ENCODE results near the gene ZMAT5. TPM values are rescaled to one million over a fixed set of nuclear protein-coding genes. Genes with fewer than 3 reads are reported as not detected.

ZMAT5 gene
- total and polyA plus RNA-seq, 10 donors = 15.1 to 27.0 (median 19.9) TPM

GRCh38 chr22:29713156-29713727 lies 53.6 kb downstream of the ZMAT5 start:
- Histone ChIP-seq H3K36me3 (no peaks in the 10 kb centered on the region), H3K27ac (no peak overlapping the region), H3K9me3 (no peaks in the 10 kb centered on the region), H3K4me1 (peaks cover 0 to 17% (median 9%) of the 10 kb centered on the region in 6 donors), H3K4me3 (no peak overlapping the region), H3K27me3 (replicated peaks in 1 of 7) (peaks cover 0 to 73% (median 1%) of the 10 kb centered on the region in 7 donors)
- TF ChIP-seq POLR2A (IDR thresholded peaks at IDR 0.05) = no peak
- no peak for TF ChIP-seq POLR2AphosphoS5 (IDR thresholded peaks at IDR 0.05)
- TF ChIP-seq, protein P1, sequence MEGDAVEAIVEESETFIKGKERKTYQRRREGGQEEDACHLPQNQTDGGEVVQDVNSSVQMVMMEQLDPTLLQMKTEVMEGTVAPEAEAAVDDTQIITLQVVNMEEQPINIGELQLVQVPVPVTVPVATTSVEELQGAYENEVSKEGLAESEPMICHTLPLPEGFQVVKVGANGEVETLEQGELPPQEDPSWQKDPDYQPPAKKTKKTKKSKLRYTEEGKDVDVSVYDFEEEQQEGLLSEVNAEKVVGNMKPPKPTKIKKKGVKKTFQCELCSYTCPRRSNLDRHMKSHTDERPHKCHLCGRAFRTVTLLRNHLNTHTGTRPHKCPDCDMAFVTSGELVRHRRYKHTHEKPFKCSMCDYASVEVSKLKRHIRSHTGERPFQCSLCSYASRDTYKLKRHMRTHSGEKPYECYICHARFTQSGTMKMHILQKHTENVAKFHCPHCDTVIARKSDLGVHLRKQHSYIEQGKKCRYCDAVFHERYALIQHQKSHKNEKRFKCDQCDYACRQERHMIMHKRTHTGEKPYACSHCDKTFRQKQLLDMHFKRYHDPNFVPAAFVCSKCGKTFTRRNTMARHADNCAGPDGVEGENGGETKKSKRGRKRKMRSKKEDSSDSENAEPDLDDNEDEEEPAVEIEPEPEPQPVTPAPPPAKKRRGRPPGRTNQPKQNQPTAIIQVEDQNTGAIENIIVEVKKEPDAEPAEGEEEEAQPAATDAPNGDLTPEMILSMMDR (IDR thresholded peaks at IDR 0.05 in 8 of 11, conservative IDR thresholded peaks at IDR 0.05 in 3 of 11) = no peak
- WGBS, 5 donors = 54 to 72% (median 67%) methylated on average over 8 of the region's 8 CpGs
- no peak for DNase-seq
- intact Hi-C loops (cut with DNase I; ENCODE audit: low total_unique reads) = no loop called here

DNA sequence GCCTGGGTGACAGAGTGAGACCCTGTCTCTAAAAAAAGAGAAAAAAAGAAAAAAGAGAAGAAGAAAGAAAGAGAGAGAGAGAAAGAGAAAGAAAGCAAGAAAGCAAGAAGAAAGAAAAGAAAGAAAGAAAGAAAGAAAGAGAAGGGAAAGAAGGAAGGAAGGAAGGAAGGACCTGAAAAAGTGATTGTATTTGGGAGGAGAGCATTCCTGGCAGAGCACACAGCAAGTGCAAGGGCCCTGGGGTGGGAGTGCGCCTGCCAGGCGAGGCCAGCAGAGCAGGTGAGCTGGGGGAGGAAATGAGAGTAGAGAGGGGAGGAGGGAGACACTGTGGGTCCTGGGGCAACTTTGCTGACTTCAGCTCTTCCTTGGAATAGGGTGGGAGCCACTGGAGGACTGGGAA lies 54.7 kb downstream of the ZMAT5 start:
- WGBS, 5 donors = 63 to 85% (median 80%) methylated on average over 2 of the region's 2 CpGs
- H3K9me3 ChIP-seq = no peaks in the 10 kb centered on the region
- H3K36me3 ChIP-seq = no peaks in the 10 kb centered on the region
- no peak for DNase-seq
- H3K4me1 ChIP-seq = peaks cover 0 to 17% (median 9%) of the 10 kb centered on the region in 6 donors
- H3K27me3 ChIP-seq (replicated peaks in 1 of 7) = peaks cover 0 to 62% (median 0%) of the 10 kb centered on the region in 7 donors
- intact Hi-C loops (cut with DNase I; ENCODE audit: low total_unique reads) = no loop called here
- TF ChIP-seq, protein P1 (IDR thresholded peaks at IDR 0.05 in 8 of 11, conservative IDR thresholded peaks at IDR 0.05 in 3 of 11) = no peak
- no peak for TF ChIP-seq POLR2AphosphoS5 (IDR thresholded peaks at IDR 0.05)
- TF ChIP-seq POLR2A (IDR thresholded peaks at IDR 0.05) = no peak
- no peak overlapping the region for H3K4me3 ChIP-seq
- H3K27ac ChIP-seq = no peak overlapping the region

- 44 to 100% (median 57%) methylated on average over 2 to 18 of the region's 18 CpGs for WGBS, 5 donors
- DNase-seq = peak; percentile 87
- Histone ChIP-seq H3K4me1 (peaks cover 0 to 17% (median 9%) of the 10 kb centered on the region in 6 donors), H3K27ac (peak overlapping the region in 2 of 8 donors; percentile 18 to 45), H3K36me3 (no peaks in the 10 kb centered on the region), H3K9me3 (no peaks in the 10 kb centered on the region), H3K4me3 (no peak overlapping the region), H3K27me3 (replicated peaks in 1 of 7) (peaks cover 0 to 60% (median 0%) of the 10 kb centered on the region in 7 donors)
- TF ChIP-seq, protein P1 (IDR thresholded peaks at IDR 0.05 in 8 of 11, conservative IDR thresholded peaks at IDR 0.05 in 3 of 11) = no peak
- TF ChIP-seq POLR2AphosphoS5 (IDR thresholded peaks at IDR 0.05) = peak; percentile 60 to 82 (median 74)
- TF ChIP-seq POLR2A (IDR thresholded peaks at IDR 0.05) = no peak
- intact Hi-C loops (cut with DNase I; ENCODE audit: low total_unique reads) = no loop called here
Observed at GRCh38 chr22:29710922-29711593, 55.7 kb downstream of the ZMAT5 start.

- peak overlapping the region in 1 of 8 donors; percentile 45 for H3K27ac ChIP-seq
- no peaks in the 10 kb centered on the region for H3K9me3 ChIP-seq
- peaks cover 0 to 51% (median 0%) of the 10 kb centered on the region in 7 donors for H3K27me3 ChIP-seq (replicated peaks in 1 of 7)
- whole genome bisulfite sequencing, 5 donors = 74 to 84% (median 76%) methylated on average over 10 to 15 of the region's 15 CpGs
- no peaks in the 10 kb centered on the region for H3K36me3 ChIP-seq
- DNase-seq = no peak
- peaks cover 0 to 17% (median 9%) of the 10 kb centered on the region in 6 donors for H3K4me1 ChIP-seq
- TF ChIP-seq POLR2AphosphoS5 (IDR thresholded peaks at IDR 0.05) (peak in 1 of 3 donors; percentile 29), POLR2A (IDR thresholded peaks at IDR 0.05) (no peak)
- intact Hi-C loops (cut with DNase I; ENCODE audit: low total_unique reads) = no loop called here
- no peak overlapping the region for H3K4me3 ChIP-seq
Observed at GRCh38 chr22:29710193-29710592, 56.6 kb downstream of the ZMAT5 start.
